HG02759 (cell line): ENCODE measurements around the gene PDLIM5.
"Not testable (repeated sequence)": the region's sequence is repeated elsewhere in the genome, so short reads cannot be mapped to it uniquely, and the experiment has no call there.

Experiments
- ATAC-seq: cut with Tn5 transposase; IDR thresholded peaks from one replicate; pipeline ENCODE4 v1.9.1; 2021; ENCODE audit warnings: mild to moderate bottlenecking, moderate library complexity; ENCODE audit not compliant: unreplicated experiment

PDLIM5 gene

GRCh38 chr4:94551643-94552564 is 100.2 kb downstream of the PDLIM5 start:
- ATAC-seq: no peak

GRCh38 chr4:94556047-94556446 is 104.3 kb downstream of the PDLIM5 start:
- ATAC-seq: not testable (repeated sequence)

DNA sequence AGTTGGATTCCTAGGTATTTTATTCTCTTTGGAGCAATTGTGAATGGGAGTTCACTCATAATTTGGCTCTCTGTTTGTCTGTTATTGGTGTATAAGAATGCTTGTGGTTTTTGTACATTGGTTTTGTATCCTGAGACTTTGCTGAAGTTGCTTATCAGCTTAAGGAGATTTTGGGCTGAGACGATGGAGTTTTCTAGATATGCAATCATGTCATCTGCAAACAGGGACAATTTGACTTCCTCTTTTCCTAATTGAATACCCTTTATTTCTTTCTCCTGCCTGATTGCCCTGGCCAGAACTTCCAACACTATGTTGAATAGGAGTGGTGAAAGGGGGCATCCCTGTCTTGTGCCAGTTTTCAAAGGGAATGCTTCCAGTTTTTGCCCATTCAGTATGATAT is 105.9 kb downstream of the PDLIM5 start:
- not testable (repeated sequence) for ATAC-seq

DNA sequence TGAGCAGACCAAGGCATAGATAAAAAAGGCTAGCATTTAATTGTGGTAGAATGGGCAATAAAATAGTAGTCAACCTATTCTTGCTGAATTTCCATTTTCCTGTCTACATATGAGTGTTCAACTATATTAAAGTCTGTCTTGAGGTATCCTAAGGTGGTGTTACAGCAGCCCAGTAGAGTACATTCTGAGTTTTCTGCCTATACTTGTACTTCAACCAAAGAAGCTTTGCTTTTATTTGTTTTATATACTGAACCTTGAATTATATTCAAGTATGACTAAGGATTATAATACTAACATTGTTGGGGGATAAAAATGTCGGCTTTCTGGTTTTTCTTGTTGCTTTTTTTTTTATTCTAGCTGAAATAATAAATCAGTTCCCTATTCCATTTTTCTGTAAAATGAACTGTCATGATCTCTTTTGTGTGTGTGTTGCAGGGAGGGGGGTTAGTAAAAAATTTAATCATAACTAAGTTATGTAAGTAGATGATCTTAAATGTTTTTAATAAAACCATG is 106.7 kb downstream of the PDLIM5 start:
- ATAC-seq: no peak

DNA sequence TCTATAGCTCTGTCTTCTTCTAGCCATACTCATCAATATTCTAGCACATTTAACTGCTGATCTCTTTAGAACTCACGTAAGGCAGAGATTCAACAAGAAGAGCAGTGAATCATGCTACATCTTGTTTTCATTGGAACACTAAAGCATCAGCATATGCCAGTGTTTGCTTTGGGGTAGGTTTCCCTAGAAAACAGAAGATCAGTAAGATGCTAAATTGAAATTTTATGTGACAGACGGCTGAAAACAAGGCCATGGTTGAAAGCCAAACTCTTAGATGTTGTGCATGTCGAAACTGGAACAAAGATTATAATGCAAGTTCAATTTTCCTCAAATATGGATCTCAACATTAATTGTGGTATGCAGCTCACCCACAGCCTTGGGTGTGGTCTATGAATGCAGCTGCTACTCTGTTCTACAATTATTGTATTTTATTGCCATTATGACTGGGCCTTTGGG is 107.6 kb downstream of the PDLIM5 start:
- no peak for ATAC-seq

- ATAC-seq: no peak
Measured at GRCh38 chr4:94561249-94562024, 109.7 kb downstream of the PDLIM5 start.

- ATAC-seq: no peak
Measured at GRCh38 chr4:94562285-94562684, 110.5 kb downstream of the PDLIM5 start.

- ATAC-seq: no peak
Measured at GRCh38 chr4:94564252-94564651, 112.5 kb downstream of the PDLIM5 start.

DNA sequence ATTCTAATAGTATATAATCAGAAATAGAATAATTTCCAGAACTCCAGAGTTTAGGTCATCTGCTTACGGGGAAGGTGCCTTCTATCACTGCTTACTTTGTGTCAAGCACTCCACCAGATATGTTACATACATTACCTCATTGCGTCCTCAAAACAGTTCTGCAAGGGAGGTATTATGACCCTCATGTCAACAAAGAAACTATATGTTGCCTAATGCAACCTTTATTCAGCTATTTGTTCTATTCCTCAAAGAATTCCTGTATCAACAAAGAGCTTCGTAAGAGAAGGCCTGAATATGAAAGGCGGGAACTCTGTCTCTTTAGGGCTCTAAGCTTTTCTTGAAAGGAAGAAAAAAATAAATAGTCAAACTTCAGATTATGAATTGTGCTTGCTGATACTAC is 114.7 kb downstream of the PDLIM5 start:
- no peak for ATAC-seq

DNA sequence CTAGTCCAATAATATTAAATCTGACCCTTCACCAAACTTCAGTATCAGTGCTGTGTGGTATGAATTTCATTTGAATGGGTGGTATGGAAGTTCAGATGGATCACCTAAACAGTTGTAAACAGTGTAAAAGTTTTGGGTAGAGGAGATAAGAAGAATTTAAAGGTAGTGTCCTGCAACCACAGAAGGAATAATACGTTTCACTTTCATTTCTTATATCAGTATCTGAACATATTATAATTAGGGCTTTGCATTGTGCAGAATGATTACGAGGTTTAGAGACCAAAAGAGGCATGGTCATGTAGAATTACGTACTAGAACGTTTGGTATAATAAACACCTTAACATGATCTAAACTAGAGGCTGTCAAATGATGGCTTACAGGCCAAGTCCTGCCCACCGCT is 116.1 kb downstream of the PDLIM5 start:
- peak; percentile 76 for ATAC-seq

- no peak for ATAC-seq
Measured at GRCh38 chr4:94570558-94570957, 118.8 kb downstream of the PDLIM5 start.

GRCh38 chr4:94571298-94571697 is 119.6 kb downstream of the PDLIM5 start:
- no peak for ATAC-seq

GRCh38 chr4:94571715-94572114 is 120.0 kb downstream of the PDLIM5 start:
- no peak for ATAC-seq

- ATAC-seq: no peak
Measured at GRCh38 chr4:94574050-94574449, 122.3 kb downstream of the PDLIM5 start.

DNA sequence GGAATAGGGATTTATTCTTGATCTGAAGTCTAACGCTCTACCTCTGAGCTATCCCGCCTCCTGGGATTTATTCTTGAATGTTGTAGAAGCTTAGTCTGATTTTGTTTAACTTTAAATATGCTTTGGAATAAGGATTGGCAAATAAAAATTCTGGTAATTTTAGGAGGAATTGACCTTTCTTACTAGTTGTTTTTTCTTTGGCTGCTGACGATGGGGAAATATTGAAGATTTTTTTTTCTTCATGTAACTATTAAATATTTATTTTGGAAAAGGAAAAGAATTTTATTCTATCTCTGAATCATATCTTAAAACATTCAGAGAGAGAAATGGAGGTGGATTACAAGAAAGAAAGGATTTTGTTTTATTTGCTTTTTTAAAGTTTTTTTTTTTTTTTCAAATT is 122.9 kb downstream of the PDLIM5 start:
- no peak for ATAC-seq

DNA sequence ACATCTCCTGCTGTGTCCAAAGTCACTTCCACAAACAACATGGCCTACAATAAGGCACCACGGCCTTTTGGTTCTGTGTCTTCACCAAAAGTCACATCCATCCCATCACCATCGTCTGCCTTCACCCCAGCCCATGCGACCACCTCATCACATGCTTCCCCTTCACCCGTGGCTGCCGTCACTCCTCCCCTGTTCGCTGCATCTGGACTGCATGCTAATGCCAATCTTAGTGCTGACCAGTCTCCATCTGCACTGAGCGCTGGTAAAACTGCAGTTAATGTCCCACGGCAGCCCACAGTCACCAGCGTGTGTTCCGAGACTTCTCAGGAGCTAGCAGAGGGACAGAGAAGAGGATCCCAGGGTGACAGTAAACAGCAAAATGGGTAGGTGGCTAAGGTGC is 123.9 kb downstream of the PDLIM5 start:
- no peak for ATAC-seq

- ATAC-seq: no peak
Measured at GRCh38 chr4:94576210-94576609, 124.5 kb downstream of the PDLIM5 start.

DNA sequence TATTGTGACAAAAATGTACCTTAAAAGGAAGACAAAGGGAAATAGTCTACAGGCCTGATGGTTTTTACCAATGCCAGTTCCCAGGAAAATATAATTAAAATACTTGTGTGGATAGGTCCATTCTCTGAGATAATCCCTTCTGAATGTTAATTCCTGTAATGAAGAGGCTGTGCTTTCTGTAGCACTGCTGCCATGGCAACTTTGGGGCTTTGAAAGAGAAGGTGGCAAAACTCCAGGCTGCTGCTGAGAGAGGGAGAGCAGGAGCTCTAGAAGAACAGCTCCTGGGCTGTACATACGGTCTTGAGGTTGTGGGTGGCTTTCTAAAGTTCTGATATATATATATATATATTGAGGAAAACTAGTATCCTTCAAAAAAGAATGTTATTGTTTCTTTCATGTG is 125.4 kb downstream of the PDLIM5 start:
- ATAC-seq: no peak

- ATAC-seq: no peak
Measured at GRCh38 chr4:94578195-94578594, 126.5 kb downstream of the PDLIM5 start.

DNA sequence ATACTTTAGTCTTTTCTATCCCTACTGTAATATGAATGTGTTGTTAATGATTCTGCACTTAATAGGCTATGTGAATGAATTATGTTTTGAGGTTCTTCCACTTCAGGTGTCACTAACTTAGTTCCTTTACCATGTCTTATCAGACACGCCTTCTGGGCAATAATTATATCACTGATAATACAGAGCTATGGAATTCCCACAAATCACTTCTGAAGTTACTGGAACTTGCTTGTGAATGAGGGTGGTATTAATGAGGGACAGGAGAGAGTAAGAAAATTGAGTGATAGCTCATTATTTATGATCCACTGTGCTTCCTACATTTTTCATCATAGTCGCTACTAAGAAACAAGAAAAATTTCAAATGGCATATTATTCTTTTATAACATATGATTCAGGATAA is 130.0 kb downstream of the PDLIM5 start:
- no peak for ATAC-seq

DNA sequence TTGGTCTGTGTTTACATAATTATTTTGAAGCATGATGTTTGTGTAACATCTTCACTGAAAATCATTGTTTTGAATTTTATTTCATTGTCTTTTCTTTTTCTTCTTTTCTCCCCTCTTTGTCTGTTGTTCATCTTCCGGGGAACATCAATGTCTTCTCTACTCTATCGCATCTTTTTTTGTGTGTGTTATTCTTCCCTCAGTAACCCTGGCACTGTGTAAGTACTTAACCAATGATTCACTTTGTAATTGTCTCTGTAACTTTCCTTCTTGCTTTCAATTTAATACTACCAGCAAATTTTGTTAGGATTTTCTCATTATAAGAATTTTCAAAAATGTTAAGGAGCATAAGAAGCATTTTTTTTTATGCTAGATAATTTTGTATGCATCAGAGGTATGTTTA is 130.8 kb downstream of the PDLIM5 start:
- ATAC-seq: no peak
